HG02571 (cell line): ENCODE measurements around the gene MINDY4.

ENCODE experiments used
- ATAC-seq: cut with Tn5 transposase; IDR thresholded peaks from one replicate; pipeline ENCODE4 v1.9.1; 2021; ENCODE audit warnings: mild to moderate bottlenecking, moderate library complexity; ENCODE audit not compliant: unreplicated experiment

Gene MINDY4

DNA sequence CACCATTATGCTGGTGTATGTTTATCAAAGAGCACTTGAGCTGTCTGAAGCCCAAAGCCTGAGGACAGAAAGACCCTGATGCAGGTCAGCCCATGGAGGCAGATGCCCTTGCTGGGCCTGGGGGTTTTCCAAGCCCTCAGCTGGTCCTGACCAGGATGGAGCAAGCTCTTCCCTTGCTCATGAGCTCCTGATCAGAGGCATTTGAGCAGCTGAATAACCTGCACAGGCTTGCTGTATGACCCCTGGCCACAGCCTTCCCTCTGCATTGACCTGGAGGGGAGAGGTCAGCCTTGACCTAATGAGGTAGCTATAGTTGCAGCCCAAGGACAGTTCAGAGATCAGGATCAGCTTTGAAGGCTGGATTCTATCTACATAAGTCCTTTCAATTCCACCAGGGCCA lies 153.4 kb downstream of the MINDY4 start:
- ATAC-seq, result no peak

DNA sequence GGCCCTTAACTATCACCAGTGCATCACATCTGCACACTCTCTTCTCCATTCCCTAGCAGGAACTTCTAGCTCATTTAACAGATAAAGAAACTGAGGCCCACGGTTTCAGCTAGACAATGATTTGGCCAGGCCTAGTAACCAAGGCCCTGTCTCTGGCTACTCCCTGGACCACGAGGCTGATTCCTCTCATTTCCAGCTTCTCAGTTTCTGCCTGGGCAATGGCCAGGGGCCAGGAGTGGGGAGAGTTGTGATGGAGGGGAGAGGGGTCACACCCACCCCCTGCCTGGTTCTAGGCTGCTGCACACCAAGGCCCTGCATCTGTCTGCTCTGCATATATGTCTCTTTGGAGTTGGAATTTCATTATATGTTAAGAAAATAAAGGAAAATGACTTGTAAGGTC lies 153.9 kb downstream of the MINDY4 start:
- no peak for ATAC-seq

DNA sequence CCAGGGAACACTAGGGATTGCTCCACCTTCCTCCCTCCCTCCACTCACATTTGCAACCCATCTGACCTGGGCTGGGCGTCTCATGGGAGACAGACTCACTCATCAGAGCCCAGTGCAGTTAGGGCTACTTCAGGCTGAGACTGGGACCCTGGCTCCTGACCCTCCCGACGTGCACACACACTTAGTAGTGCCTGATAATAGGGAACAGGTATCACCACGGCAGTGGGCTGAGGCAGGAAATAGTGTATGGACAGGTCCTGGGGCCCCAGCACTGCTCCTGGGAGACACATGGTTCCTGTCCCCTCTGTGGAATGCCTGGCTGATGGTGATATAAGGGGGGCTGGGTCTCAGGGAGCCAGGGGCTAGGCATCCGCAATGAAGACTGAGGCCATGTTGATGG lies 154.7 kb downstream of the MINDY4 start:
- no peak for ATAC-seq

DNA sequence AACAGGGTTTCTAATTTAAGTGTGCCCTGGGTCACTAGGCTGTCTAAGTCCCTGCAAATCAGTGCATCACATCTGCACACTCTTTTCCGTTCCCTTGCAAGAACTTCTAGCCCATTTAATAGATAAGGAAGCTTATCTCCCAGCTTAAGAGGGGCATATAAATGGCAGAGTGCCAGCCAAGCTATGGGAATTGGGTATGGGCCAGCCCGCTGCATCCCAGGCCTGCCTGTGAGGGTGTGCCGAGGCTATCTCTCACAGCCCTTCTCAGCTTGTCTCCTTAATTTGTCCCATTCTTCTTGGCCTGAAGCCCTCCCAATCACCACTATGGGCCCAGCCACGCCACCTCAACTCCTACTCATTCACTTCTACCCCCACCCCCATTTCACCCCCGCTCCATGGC lies 155.1 kb downstream of the MINDY4 start:
- ATAC-seq, result no peak

DNA sequence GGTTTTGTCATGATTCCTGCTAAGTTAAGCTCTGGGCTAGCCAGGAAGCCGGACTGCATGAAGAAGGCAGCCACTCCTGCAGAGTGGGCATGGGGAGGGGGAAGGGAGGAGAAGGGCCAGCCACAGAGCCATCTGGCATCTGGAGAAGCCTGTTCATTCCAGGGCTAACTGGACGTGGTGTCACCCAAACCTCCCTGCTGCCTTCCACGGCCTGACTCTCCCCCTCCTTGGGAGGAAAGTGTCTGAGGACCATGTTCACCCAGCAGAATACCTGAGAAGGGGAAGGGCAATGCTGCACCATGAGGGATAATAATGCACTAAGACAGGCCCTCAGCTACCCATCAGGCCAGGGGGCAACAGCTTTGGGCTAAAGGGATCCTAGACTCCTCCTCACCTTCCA lies 155.8 kb downstream of the MINDY4 start:
- ATAC-seq, result no peak

DNA sequence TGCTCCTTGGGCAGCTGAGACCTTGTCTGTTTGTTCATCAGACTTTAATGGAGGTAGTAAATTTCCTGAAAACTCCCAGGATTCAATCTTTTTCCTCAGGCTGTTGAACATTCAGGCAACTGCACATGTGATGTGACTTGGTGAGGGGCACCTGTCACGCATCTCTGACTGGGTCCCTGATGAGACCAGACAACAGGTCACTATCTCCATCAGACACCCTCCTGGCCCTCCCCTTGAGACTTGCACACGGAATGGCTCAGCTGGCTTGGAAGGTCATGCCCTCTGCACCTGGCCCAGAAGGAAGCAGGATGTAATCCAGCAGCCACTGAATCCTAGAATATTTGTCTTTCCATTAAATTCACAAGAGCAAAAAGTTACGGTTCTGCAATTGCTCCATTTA lies 156.3 kb downstream of the MINDY4 start:
- no peak for ATAC-seq

DNA sequence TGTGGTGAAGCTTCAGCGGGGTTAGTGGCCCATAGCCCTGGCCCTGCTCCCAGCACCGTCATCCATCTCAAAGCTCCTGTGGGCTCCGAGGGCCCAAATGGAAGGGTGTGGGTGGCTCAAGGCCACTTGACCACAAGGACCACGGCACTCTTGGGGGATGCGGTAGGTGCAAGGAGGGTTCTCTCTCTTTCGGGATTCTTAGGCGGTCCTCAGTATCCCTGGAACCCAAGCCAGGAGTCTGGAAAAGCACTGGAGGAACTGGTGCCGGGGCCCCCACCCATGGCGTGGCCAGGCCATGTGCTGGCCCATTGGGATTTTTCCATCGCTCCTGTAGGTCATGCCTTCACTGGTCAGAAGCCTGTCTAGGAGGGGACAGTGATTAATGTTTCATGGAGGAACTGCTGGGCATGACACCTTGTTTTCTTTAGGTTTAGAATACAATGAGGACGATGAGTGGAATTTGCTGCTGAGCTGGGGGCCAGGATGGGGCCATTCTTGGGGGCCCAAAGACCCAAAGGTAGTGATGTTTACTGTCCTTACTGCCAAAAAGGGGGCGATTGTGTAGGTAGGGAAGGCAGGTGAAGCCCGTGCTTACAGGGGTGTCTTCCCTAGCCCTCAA lies 157.1 kb downstream of the MINDY4 start:
- ATAC-seq, result no peak

DNA sequence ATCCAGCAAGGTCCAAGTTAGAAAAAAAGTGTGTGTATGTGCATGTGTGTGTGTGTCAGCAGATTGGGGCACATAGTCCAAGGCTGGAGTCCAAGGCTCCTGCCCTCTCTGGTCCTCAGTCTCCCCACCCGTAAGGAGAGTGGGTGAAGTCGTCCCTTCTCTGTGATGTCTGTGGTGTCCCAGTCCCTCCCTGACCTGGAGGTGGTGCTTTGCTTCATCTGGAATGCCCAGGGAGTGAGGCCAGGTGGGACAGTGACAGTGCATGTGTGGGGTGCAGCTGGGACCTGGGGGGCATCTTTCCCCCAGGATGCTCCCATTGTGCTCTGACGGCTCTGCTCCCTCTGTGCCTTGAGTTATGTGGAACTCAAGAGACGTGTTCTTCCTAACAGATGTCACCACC lies 158.5 kb downstream of the MINDY4 start:
- ATAC-seq, result no peak

DNA sequence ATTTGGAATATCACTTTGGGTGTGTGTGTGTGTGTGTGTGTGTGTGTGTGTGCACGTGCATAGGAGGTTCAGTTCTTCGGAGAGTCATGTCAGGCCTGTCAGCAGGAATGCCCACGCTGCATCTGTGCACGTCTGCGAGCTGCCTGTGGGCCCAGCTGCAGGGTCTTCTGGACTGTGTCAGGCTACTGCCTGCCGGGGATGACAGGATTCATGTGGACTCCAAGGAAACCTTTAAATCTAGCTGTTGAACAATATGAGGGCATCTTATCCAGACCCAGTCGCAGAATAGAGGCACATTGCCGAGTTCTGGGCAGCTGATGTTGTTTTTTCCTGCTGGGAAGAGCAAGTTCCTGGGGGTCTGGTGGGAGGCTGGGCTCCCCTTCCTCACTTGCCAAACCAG lies 159.4 kb downstream of the MINDY4 start:
- no peak for ATAC-seq

DNA sequence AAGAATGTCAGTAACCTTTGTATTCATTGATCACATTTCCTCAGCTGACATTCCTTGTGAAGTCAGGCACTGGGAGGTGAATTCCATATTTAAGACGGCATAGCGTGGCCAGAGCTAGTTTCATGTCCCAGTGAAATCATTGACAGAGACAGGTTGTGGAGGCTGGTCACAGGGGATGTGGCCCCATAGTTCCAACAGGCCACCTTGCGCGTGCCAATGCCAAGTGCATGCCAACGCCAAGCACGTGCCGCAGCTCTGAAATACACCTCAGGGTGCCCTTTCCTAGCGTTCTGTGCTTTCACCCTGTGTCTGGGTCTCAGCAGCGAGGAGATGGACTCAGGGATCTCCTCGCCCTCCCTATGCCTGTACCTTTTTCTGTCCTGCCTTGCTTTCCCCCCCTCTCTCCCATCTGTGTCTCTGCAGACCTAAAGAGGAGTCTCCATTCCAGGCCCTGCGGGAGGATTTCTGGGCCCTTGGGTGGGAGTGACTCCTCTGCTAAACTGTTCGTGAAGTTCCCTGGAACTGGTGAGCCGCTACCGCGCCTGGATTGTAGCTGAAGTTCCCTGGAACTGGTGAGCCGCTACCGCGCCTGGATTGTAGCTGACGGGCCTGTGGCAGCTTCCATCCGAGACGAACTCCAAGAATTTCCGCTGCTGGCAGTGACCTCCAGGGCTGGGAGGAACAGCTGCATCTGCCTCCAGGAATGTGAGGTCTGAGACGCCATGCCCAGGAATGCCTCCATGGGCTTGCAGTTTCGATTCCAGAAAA lies 160.1 kb downstream of the MINDY4 start:
- no peak for ATAC-seq

DNA sequence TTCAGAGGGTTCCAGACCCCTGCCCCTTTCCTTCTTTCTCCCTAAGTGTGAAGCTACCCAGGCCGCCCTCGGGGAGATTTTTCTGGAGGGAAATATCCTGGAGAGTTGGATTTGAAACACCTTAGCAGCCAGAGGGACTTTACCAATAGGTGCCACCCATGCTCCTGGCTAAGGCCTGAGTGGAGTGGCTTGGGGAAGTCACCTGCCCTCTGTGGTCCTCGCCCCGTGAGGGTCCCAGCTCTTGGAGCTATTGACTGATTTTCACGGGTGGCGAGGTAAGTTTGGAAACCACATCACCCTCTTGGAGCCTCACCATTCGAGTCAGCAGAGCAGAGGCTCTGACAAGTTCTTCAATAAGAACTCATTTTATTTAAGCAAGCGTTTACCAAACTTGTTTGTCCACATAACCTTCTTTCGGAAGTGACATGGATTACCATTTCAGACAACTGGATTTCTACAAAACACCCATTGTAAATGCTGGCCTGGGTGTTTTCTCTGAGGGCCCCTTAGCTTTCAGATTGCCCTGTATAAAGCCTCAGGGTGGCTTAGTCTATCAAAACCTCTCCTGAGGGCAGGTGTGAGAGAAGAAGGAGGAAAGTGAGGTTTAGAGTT lies 160.8 kb downstream of the MINDY4 start:
- ATAC-seq, result no peak

DNA sequence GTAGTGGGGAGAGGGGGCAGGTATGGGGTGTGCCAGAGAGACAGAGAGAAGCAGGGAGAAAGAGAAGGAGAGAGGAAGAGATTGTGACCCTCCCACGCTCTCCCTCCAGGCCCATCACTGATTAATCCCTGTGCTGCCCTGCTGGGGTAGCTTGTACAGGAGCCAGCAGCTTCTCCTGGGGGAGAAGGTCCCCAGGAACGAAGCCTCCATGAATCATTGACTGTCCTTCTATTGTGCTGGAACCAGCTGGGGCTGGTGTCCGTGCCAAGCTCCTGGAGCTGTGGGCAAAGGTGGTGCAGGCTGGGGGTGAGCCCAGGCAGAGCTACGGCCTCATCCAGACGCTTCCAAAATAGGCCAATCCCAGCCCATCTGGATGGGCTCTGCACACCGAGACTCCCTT lies 161.3 kb downstream of the MINDY4 start:
- no peak for ATAC-seq

DNA sequence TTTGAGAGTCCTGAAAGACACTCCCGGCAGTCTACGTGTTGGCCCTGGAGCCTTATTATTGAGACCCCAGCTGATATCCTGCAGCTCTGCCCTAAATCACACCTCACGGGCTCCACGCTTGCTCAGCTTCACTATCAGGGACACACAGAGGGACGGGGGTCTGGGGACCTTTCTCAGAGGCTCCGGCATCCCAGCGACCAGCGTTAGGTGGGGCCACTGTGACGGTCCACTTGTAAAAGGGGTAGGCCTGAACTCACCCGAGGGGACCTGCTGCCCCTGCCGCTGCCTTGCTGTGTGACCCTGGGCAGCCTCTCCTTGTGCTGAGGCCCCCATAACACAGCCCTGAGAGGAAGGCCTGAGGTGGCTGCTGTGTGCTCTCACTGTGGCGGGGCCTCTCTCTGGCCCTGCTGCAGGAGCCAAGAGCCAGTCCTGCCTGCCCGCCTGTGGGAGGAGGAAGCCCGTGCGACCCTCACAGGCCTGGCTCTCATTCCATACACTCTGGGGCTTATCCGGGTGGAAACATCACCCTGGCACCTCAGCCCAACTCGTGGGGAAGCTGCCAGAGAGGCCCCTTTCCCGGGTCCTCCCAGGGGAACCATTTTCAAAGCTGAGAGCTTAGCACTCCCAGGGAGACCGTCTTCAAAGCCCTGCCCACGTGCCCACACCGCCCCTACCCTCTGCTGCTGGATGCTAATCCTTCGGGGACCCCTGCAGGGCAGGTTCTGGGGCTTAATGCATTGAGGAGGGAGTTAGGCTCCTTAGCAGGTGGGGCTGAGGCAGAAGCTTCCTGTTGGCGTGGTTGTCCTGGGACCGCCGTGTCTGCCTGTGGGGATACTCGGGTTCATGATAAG lies 162.1 kb downstream of the MINDY4 start:
- ATAC-seq, result no peak

DNA sequence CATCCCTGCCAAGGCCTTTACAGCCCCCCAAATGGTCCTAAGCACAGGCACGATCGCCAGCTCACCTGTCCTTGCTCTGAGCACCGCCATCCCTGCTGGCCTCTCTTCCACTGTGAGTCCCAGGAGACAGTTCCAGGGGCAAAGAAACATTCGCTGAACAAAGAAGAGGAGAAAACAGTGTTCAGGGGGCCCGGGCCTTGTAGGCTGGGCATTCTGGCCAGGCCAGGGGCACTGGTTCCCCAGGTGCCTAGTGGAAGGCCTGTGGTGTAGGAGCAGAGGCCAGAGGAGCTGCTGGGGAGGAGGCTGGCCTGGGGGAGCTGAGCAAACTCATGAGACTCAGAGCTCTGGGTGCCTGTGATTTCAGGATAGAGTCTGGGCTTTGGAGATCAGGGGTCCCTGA lies 163.0 kb downstream of the MINDY4 start:
- ATAC-seq, result no peak

DNA sequence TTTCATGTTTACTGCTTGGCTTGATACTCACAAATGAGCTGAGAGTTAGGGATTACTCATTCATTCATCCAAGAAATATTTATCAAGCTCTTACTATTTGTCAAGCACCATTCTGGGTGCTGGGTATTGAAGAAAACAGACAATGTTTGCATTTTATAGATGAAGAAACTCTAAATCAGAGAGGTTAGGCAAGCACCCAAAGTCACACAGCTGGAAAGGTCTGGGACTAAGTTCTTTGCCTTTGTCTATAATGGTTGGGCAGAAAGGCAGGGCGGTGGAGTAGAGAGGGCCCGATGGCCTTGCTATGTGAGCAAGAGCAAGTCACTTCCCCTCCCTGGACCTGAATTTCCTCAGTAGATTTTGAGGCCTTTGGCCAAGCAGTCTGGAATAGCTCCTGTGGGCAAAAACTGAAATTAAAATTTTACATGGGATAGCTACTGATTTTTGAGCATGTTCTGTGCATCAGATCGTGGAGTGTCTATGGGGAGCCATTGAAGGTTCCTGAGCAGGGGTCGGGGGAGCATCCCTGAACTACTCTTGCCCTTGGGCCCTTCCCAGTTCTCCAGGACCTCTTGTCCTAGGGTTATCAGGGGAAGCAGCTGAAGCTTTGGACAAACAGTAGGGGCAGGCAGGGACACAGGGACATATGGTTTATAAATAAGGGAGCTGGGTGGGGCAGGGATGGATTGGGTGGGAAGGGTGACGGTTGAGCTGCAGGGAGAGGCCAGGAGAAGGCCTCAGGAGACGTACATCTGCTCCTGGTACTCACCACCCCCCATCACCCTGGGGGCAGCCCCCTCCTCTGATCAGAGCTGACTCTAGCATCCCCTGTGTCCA lies 163.7 kb downstream of the MINDY4 start:
- ATAC-seq, result no peak

DNA sequence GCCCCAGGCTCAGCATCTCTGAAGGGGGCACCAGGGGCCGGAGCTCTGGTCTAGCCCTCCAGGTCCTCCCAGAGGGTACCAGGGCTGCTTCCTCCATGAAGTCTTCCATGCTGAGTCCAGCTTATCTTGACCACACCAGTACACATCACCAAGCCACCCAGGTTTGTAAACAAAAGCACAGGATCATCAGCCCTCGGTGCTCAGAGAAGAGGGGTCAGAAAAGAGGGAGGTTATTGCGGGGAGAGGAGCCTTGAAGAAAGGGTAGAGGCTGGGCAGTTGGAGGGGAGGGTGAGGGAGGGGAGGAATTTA lies 164.3 kb downstream of the MINDY4 start:
- no peak for ATAC-seq

DNA sequence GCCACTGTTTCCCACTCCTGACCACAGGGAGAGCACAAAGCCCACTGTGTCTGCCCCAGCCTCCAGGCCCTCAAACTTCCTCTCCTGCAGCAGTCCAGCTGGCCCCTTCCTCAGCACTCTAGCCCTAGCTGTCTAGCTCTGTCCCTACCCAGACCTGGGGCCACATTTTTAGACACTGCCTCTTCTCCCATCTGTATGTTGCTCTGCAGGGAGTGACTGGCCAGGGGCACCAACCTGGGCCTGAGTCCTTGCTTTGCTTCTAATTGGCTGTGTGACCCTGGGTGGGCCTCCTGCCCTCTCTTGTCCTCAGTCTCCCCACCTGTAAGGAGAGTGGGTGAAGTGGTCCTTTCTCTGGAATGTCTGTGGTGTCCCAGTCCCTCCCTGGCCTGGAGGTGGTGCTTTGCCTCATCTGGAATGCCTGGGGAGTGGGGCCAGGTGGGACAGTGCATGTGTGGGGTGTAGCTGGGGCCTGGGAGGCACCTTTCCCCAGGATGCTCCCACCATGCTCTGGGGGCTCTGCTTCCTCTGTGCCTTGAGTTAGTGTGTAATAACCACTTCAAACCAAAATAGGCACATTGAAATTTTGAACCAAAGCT lies 165.5 kb downstream of the MINDY4 start:
- ATAC-seq, result no peak

DNA sequence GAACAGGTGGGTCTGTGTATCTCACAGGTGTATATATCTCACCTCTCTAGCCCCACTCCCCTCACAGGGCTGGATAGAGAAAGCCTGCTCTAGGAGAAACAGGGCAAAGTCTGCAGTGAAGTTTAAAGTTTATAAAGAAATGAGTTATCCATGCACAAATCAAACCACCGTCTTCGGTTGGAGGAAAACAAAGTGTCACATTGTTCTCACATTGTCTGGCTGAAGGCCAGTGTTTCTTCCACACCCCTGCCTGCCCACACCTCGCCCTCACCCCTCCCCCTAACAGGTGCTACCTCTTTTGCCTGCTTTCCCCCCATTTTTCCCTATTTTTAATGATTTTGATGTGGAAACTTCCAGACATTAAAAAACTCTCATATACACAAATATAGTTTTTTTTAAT lies 166.2 kb downstream of the MINDY4 start:
- no peak for ATAC-seq

DNA sequence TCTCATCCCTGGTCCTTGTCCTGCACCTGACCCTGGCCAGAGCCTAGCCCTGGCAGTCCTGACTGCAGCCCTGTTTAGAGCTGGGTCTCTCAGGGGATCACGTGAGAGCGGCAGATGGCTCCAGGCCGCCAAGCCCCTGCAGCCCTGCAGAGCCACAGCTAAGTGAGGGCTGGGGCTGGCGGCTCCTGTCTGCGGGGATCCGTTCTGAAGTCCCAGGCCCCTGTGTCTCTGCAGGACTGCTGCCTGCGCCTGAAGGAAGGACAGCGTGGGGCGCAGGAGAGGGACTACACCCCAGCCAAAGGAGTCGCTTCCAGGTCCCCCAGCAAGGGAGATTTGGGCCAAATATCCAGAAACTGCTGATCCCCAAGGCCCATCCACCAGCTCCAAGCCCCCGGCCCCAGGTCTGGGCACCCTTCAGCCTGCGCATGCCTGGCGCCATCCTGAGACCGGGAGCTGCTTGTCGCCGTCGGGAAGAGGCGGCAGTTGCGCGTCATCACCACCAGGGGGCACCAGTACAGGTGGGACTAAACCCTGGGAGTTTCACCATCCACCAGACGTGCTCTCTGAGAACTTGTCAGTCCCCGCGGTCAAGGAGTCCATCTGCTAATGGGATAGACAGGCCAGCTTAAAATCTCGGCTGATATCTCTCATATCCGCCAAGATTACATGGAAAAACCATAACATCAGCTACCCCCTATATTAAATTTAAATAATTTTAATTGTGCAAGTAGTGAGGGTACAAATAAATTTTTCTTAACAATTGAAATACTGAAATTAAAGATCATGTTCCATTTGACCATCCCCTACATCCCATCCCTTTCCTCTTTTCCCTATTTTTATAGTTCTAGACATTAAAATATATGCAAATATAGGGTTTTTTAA lies 167.5 kb downstream of the MINDY4 start:
- ATAC-seq, result peak; percentile 82
